ENCODE results near the gene SDS.

GRCh38 chr12:113402586-113403260 is 964 bp downstream of the SDS start:
- no peak for TF ChIP-seq GATA2 (IDR thresholded peaks at IDR 0.05; ENCODE audit: low read depth, low read length)
- TF ChIP-seq GATA3 (IDR thresholded peaks at IDR 0.05; ENCODE audit: low read depth, low read length), result no peak

Data from SH-SY5Y (cell line).